ENCODE measurements around the gene ACAP2. TPM values are rescaled to one million over a fixed set of nuclear protein-coding genes. Genes with fewer than 3 reads are reported as not detected.

Gene ACAP2
- total and polyA plus RNA-seq, 4 donors: 4.5 to 28.5 (median 23.3) TPM

GRCh38 chr3:195397524-195397923 is 45.3 kb downstream of the ACAP2 start:
- DNase-seq (ENCODE audit: low spot score): no peak
- Histone ChIP-seq H3K36me3 (ENCODE audit: control insufficient read depth in 4 of 4, insufficient read depth in 3 of 4, low read depth in 1 of 4, low read length in 3 of 4) (no peaks in the 10 kb centered on the region), H3K27ac (ENCODE audit: low read depth in 1 of 2, low read length in 2 of 2) (no peak overlapping the region), H3K9ac (ENCODE audit: low read depth in 1 of 2, low read length in 2 of 2) (no peak overlapping the region), H3K9me3 (ENCODE audit: control insufficient read depth in 4 of 4, low read length in 3 of 4) (no peaks in the 10 kb centered on the region), H3K27me3 (ENCODE audit: control insufficient read depth in 4 of 4, insufficient read depth in 4 of 4, low read length in 3 of 4) (no peaks in the 10 kb centered on the region), H3K4me3 (ENCODE audit: low read depth in 1 of 3, low read length in 3 of 3) (no peak overlapping the region), H3K4me1 (ENCODE audit: control insufficient read depth in 4 of 4, insufficient read depth in 4 of 4, low read length in 3 of 4) (peaks cover 0 to 3% (median 2%) of the 10 kb centered on the region in 4 donors)
- WGBS: 88% methylated on average over 3 of the region's 3 CpGs
- TF ChIP-seq CTCF (IDR thresholded peaks at IDR 0.05; ENCODE audit: low read depth, low read length, missing input control) (no peak), REST (IDR thresholded peaks at IDR 0.05) (no peak), EGR1 (IDR thresholded peaks at IDR 0.05; ENCODE audit: low read depth in 2 of 2) (no peak), RXRA (IDR thresholded peaks at IDR 0.05) (no peak), FOXA1 (IDR thresholded peaks at IDR 0.05) (no peak), TAF1 (conservative IDR thresholded peaks at IDR 0.05) (no peak), YY1 (IDR thresholded peaks at IDR 0.05) (no peak), MAX (IDR thresholded peaks at IDR 0.05) (no peak), ATF3 (IDR thresholded peaks at IDR 0.05) (no peak), NR2F2 (IDR thresholded peaks at IDR 0.05) (no peak), HNF4A (conservative IDR thresholded peaks at IDR 0.05) (no peak), JUND (IDR thresholded peaks at IDR 0.05) (no peak), GABPA (IDR thresholded peaks at IDR 0.05 in 1 of 2, conservative IDR thresholded peaks at IDR 0.05 in 1 of 2) (no peak), FOXA2 (IDR thresholded peaks at IDR 0.05) (no peak), HNF4G (IDR thresholded peaks at IDR 0.05) (no peak), SP1 (IDR thresholded peaks at IDR 0.05) (no peak)

- TF ChIP-seq EGR1 (IDR thresholded peaks at IDR 0.05; ENCODE audit: low read depth in 2 of 2) (no peak), SP1 (IDR thresholded peaks at IDR 0.05) (no peak), RAD21 (IDR thresholded peaks at IDR 0.05) (no peak), HNF4A (conservative IDR thresholded peaks at IDR 0.05) (peak in 1 of 2 donors; percentile 52)
- Histone ChIP-seq H3K9me3 (ENCODE audit: control insufficient read depth in 4 of 4, low read length in 3 of 4) (no peaks in the 10 kb centered on the region), H3K36me3 (ENCODE audit: control insufficient read depth in 4 of 4, insufficient read depth in 3 of 4, low read depth in 1 of 4, low read length in 3 of 4) (no peaks in the 10 kb centered on the region), H3K27me3 (ENCODE audit: control insufficient read depth in 4 of 4, insufficient read depth in 4 of 4, low read length in 3 of 4) (no peaks in the 10 kb centered on the region), H3K27ac (ENCODE audit: low read depth in 1 of 2, low read length in 2 of 2) (no peak overlapping the region), H3K4me3 (ENCODE audit: low read depth in 1 of 3, low read length in 3 of 3) (no peak overlapping the region), H3K9ac (ENCODE audit: low read depth in 1 of 2, low read length in 2 of 2) (no peak overlapping the region), H3K4me1 (ENCODE audit: control insufficient read depth in 4 of 4, insufficient read depth in 4 of 4, low read length in 3 of 4) (peaks cover 0 to 3% (median 2%) of the 10 kb centered on the region in 4 donors)
- 94% methylated on average over 4 of the region's 4 CpGs for WGBS
- no peak for DNase-seq (ENCODE audit: low spot score)
Measured at GRCh38 chr3:195395208-195395816, 47.5 kb downstream of the ACAP2 start.

All from liver (tissue), 9 donors.